NCI-H187 (cell line): ENCODE results near the gene FBXO11.
"Not testable (repeated sequence)": the region's sequence is repeated elsewhere in the genome, so short reads cannot be mapped to it uniquely, and the experiment has no call there.

ENCODE experiments used
- DNase-seq, 2 experiments: peaks; one replicate each; lab custom pipeline; 2025; lab: John Stamatoyannopoulos, UW

The FBXO11 gene

GRCh38 chr2:47897883-47898731, 8.2 kb downstream of the FBXO11 start:
- no peak for DNase-seq

- DNase-seq = not testable (repeated sequence)
Observed at GRCh38 chr2:47897191-47897882, 9.0 kb downstream of the FBXO11 start.

- no peak for DNase-seq
Observed at GRCh38 chr2:47896450-47896968, 9.8 kb downstream of the FBXO11 start.

- no peak for DNase-seq
Observed at GRCh38 chr2:47893771-47894170, 12.5 kb downstream of the FBXO11 start.

GRCh38 chr2:47892338-47892730, 14.0 kb downstream of the FBXO11 start:
- no peak for DNase-seq

- no peak for DNase-seq
Observed at GRCh38 chr2:47891369-47892337, 14.6 kb downstream of the FBXO11 start.

- DNase-seq = no peak
Observed at GRCh38 chr2:47890711-47891368, 15.5 kb downstream of the FBXO11 start.

GRCh38 chr2:47888581-47889280, 17.6 kb downstream of the FBXO11 start:
- DNase-seq = no peak

- DNase-seq = no peak
Observed at GRCh38 chr2:47876912-47877311, 29.4 kb downstream of the FBXO11 start.

- DNase-seq = no peak
Observed at GRCh38 chr2:47872941-47873340, 33.4 kb downstream of the FBXO11 start.

- DNase-seq = no peak
Observed at GRCh38 chr2:47870641-47871540, 35.4 kb downstream of the FBXO11 start.

GRCh38 chr2:47869859-47870595, 36.3 kb downstream of the FBXO11 start:
- DNase-seq = no peak

- DNase-seq = no peak
Observed at GRCh38 chr2:47868611-47869352, 37.5 kb downstream of the FBXO11 start.

- no peak for DNase-seq
Observed at GRCh38 chr2:47867205-47867604, 39.1 kb downstream of the FBXO11 start.

GRCh38 chr2:47864566-47864965, 41.7 kb downstream of the FBXO11 start:
- no peak for DNase-seq

GRCh38 chr2:47862949-47863348, 43.3 kb downstream of the FBXO11 start:
- no peak for DNase-seq

- not testable (repeated sequence) for DNase-seq
Observed at GRCh38 chr2:47853067-47853777, 53.1 kb downstream of the FBXO11 start.

GRCh38 chr2:47850198-47850597, 56.1 kb downstream of the FBXO11 start:
- DNase-seq = no peak
